ENCODE data around the gene RC3H1. TPM values are rescaled to one million over a fixed set of nuclear protein-coding genes. Genes with fewer than 3 reads are reported as not detected.
A peak's percentile ranks its signal among the peaks of the same experiment; 100 is the strongest.
"Not testable (repeated sequence)": the region's sequence is repeated elsewhere in the genome, so short reads cannot be mapped to it uniquely, and the experiment has no call there.

RC3H1 gene
- total RNA-seq, 1 donor from 2014 or later: 16.9 TPM

DNA sequence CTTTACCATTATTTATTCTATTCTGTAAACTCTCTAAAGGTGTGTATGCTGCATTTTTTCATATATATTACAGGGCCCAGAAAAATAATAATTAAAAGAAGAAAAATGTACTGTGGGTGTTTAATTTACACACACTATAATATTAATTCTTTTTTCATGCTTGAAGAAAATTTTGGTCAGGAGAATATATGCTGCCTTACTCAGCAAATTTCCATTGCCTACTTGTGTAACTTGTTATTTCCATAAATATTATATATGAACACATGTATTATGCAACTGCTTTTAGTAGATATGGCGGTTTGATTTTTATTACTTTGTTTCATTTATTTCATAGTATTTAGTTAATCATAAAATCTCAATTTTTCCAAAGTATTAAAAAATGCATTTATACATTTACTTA lies 58.7 kb downstream of the RC3H1 start:
- ATAC-seq (no peak), DNase-seq (ENCODE audit: low spot score) (no peak)

DNA sequence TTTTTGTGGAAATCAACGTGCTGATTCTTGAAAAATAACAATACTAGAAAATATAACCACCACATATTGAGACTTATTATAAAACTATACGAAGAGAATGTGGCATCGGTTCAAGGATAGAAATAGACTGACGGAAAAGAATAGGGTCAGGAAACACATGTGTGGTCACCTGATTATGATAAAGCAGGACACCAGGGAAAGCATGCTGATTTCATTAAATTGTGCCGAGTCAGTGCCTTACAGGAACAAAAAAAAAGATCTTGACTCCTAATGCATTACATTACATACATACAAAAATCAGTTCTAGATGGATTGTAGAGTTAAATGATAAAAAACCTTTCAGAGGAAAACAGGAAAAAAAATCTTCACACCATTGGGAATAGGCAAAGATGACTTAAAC lies 61.5 kb downstream of the RC3H1 start:
- DNase-seq (ENCODE audit: low spot score) (no peak), ATAC-seq (no peak)

DNA sequence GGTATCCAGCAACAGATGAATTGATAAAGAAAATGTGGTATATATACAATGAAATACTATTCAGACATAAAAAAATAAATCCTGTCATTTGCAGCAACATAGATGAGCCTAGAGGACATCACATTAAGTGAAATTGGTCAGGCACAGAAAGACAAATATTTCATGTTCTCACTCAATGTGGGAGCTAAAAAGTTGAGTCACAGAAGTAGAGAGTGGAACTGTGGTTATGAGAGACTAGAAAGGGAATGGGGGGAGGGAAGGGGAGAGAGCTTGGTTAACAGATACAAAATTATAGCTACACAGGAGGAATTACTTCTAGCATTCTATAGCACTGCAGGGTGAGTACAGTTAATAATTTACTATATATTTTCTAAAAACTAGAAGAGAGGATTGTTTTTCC lies 68.0 kb downstream of the RC3H1 start:
- ATAC-seq: no peak
- no peak for DNase-seq (ENCODE audit: low spot score)

DNA sequence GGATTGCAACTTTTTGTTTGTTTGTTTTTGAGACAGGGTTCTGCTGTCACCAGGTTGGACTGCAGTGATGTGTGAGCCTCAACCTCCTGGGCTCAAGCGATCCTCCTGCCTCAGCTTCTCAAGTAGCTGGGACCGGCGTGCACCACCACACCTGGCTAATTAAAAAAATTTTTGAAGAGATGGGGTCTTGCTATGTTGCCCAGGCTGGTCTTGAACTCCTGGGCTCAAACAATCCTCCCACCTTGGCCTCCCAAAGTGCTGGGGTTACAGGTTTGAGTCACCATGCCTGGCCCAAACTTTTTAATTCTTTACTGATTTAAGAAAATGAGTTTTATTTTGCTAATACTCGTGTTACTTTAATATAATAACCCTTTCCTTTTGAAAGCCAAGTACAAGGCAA lies 73.6 kb downstream of the RC3H1 start:
- no peak for ATAC-seq

DNA sequence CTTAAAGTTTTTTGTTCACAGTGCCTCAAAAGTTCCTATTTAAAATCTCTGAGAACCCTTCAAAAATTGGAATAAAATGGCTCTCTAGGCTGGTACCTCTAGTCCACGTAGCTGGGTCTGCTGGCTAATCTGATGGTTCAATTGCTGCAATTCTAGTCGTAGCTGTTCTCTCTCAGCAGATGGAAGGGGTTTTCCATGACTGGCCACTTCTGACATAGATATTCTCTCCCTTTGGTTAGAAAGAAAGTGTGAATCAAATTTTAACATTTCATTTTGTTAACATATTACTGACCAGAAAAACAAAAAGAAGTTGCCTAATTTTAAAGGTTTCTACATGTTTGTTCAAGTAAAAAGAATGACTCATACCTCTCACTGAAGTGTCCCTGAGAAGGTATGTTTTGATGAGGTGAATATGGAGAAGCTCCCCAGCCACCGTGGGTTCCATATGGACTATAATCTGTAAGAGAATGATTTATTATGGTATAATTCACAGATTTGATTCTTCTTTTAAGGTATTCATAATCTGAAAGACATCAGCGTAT lies 75.7 kb downstream of the RC3H1 start:
- no peak for ATAC-seq
- no peak for DNase-seq (ENCODE audit: low spot score)

More for the DNA sequence above, 73.6 kb downstream of the RC3H1 start:
- no peak for DNase-seq (ENCODE audit: low spot score)

DNA sequence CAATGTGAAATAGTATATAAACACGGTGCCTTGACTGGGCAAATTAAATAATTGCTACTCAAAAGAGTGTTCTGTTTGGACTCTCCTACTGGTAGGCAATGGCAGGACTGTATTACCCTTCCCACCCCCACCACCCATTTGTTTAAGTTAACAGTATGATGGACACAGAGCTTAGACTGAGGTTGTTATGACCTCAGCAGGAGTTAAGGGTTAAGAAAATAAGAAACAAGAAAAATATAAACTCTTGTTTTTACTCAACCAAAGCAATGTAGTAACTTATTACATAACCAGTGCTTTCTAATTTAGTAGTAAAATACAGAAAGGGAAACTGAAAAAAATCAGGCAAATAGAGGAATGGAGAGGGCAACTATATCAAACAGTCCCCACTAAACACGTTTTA lies 85.1 kb downstream of the RC3H1 start:
- DNase-seq (ENCODE audit: low spot score) (no peak), ATAC-seq (no peak)

DNA sequence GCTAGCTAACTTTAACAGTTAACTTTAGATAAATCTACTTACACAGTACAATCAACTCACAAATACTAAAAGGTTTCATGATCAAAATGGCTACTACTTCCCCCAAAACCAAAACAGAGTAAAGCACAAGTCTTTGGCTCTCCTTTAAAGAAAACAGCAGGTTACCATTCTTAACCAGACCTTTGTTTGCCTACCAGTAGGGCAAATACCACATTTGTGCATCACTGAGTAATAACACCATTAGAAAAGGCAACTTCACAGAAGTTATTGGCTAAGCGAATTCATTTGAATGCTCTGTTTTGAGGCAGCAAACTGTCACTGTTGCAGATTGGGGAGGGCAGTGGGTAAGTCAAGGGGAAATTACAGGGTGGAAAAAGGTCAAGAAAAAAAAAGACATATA lies 87.7 kb downstream of the RC3H1 start:
- DNase-seq (ENCODE audit: low spot score) (no peak), ATAC-seq (peak; percentile 52)

DNA sequence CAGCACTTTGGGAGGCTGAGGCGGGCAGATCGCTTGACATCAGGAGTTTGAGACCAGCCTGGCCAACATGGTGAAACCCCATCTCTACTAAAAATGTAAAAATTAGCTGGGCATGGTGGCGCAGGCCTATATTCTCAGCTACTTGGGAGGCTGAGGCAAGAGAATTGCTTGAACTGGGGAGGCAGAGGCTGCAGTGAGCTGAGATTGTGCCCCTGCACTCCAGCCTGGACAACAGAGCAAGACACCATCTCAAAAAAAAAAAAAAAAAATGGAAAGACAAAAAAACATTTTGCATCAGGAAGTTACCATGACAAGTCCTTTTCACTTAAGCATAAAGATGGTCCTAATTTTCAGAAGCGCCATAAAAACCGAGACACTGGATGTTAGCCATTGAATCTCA lies 91.6 kb downstream of the RC3H1 start:
- DNase-seq (ENCODE audit: low spot score); ATAC-seq: not testable (repeated sequence)

DNA sequence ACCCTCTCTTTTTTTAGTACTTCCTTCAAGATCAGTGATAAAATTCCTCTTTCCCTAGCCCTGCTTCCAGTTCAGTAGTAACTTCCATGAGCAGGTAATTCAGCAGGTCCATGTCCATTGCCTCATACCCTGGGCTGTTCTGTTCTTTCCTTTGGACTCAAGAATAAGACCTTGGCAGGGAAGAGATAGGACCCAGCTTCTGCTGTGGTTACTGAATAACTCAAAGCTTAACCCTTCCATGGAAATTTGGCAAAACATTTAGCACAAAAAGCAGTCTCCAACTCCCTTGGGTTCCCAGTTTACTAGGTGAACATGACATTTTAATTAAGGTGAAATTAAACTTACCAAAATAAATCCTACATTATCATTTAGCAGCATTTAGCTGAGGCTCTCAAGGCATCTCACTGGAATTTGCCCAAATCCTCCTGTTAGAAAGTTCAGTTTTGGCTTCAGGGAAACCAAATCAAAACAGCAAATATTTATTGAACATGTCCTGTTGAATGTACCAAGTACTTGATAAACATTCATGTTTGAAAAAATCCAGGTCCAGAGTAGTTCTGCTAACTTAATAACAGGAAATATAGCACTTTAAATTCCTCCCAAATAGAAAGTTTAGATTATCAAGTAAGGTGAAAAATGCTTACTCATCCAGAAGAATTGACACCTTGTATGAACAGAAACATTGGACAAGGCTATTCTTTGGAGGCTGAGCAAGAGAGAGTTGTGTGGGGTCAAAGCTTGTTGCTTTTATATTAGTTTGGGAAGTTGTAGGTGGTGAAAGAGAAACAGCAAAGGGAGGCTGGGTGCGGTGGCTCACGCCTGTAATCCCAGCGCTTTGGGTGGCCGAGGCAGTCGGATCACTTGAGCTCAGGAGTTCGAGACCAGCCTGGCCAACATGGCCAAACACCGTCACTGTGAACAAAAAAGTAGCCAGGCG lies 96.6 kb downstream of the RC3H1 start:
- ATAC-seq: peak; percentile 79
- peak; percentile 69 for DNase-seq (ENCODE audit: low spot score)

DNA sequence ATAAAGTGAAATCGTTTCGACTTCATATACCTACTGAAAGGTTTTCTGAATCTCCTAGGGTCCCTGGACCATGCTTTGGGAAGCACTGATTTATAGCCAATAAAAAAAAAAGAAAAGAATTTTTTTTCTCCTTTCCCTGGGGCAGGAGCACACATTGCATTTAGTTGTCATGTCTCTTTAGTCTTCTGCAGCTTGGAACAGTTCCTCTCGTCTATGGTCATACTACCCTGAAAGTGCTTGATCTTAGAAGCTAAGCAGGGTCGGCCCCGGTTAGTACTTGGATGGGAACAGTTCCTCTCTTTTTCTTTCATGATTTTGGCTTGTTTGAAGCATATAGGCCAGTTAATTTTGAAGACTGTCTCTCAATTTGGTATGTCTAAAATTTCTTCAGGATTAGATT lies 101.3 kb downstream of the RC3H1 start:
- no peak for DNase-seq (ENCODE audit: low spot score)
- ATAC-seq: no peak

DNA sequence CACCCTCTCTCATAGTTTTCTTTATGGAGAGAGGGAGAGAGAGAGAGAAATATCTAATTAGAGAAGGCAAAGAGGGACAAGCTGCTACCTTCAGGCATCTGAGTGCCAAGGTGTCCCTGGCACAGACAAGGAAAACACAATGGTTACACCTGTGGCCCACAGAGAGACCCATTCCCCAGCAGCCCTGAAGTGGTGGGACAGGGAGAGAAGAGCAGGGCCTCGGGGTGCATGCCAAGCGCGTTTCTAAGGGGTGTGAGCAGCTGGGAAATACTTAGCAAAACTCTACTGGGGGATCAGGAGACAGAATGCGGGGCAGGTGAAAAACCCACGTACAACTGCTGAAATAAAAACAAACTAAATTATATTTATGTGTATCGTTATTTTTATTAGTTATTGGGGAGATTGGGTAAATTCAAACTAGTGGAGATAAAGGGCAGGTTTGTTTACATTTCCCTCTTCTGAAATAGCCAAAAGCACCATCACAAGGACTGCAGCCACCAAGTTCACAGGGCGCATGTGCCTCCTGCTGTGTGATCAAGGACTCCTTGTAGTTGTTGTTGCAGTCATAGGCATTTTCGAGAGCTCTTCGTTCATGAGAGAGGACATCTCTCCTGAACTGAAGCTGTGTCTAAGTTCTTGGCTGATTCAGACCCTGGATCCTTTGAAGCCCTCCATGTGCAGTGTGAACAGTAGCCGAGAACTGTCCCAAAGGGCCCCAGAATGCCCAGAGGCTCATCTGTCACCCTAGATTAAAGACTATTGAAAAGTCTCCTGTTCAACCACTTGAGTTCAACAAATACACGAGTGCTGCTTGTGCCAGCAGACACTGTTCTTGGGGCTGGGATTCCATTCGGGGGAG lies 104.3 kb downstream of the RC3H1 start:
- ATAC-seq: peak; percentile 39
- DNase-seq (ENCODE audit: low spot score): peak; percentile 59

DNA sequence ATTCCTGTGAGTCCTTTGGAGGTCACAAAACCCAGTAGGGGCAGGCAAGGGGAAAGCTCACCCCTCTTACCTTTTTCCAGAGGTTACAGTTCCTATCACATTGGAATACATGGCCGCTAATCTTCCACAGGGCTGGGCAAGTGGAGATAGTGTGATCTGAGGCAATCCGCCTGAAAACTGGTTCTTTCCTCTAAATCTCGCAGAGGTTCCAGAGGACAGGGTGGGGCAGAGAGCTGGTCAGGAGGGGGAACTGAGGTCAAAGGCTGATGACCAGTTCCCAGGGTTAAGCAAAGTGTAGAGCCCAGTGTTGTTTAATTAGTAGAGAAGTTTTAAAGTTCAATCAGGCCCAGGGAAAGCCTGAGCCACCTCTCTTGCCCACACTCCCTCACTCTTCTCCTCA lies 105.0 kb downstream of the RC3H1 start, which contains the start of gene SERPINC1:
SERPINC1 (minus strand) TSS at position 179 of the 400 bp plus-strand sequence; CDS start at position 111, 68 bp downstream.
- peak; percentile 87 for DNase-seq (ENCODE audit: low spot score)
- peak; percentile 77 for ATAC-seq

DNA sequence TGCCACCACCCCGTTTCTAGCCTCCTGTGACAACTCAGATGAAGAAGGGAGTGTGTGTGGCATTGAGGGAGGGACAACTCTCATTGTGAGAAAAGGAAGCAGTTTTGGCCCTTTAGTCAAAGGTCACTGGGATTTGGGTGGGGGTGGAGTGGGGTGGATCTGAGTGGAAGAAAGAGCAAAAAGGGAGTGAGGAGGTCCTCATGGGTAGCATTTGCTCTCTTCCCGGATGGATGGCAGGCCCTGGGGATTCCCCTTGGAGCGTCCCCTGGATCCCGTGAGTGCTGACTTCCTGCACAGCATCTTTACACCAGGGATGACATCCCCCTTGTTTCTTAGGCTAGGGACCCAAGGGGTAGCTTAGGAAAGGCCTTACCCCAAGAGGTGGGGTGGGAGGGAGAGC lies 105.5 kb downstream of the RC3H1 start:
- ATAC-seq (peak; percentile 24), DNase-seq (ENCODE audit: low spot score) (peak; percentile 55)

DNA sequence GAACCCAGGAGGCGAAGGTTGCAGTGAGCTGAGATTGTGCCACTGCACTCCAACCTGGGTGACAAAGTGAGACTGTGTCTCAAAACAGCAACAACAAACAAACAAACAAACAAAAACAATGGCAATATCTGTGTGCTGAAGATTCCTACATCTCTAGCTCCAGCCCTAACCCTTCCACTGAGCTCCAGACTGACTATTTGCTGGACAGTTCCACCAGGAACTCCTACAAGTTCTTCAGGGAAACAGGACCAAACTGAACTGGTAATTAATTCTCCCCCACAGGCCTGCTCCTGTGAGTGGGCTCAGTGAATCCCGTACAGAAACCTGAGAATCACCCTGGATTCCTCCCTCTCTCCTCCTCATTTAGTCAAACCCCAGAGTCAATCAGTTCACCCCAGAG lies 106.6 kb downstream of the RC3H1 start:
- no peak for DNase-seq (ENCODE audit: low spot score)
- ATAC-seq: no peak

DNA sequence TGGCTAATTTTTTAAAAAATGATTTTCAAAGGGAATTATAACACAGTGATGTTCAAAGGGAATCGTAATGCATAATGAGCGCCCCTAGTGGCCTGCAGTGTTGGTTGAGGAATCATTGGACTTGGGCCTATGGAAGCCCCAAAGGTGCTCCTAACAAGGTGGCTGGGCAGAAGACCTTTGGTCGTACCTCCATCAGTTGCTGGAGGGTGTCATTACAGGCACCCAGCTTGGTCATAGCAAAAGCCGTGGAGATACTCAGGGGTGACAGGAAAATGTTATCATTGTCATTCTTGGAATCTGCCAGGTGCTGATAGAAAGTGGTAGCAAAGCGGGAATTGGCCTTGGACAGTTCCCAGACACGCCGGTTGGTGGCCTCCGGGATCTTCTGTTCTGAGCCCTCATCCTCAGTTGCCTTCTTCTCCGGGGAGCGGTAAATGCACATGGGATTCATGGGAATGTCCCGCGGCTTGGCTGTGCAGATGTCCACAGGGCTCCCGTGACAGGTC lies 107.7 kb downstream of the RC3H1 start:
- DNase-seq (ENCODE audit: low spot score) (peak; percentile 80), ATAC-seq (peak; percentile 68)

DNA sequence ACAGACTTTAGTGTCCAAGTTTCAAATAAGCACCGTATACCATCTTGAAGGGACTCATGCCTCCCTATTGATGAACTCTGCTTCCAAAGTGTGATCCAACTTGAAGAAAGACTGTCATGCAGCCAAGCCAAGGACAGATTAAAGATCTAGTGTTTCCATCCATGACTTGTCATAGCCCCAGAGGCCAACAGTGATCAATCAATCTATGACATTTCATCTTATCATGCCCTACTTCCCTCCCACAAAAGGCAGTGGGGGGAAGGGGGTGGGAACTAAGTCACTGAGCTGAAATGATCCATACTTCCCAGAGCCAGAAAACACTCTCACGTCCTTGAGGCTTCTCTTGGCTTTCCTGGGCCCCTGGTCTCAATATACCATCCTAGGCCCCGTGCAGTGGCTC lies 109.0 kb downstream of the RC3H1 start:
- ATAC-seq: no peak
- no peak for DNase-seq (ENCODE audit: low spot score)

DNA sequence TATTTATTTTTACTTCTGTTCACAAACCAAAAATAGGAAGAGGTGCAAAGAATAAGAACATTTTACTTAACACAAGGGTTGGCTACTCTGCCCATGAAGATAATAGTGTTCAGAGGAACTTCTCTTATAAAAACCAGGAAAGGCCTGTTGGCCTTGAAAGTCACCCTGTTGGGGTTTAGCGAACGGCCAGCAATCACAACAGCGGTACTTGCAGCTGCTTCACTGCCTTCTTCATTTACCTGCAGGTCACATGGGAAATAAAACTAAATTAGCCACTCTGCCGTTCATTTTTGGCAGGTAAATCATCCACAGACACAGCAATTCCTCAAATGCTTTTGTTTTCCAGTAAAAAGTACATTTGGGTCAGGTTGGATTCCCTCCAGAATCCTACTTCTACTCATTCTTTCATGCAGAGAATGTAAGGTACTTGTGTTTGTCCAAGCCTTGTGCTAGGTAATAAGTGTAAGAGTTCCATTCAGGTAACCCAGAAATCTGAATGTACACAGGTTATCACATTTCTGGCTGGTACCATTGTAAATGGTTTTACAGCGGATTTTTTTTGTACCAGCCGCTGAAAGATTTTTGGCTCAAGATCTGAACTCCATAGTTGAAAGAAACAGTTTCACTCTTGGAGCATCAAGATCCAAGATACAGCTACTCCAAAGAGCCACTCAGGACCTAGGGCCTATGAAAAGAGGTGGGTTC lies 118.2 kb downstream of the RC3H1 start:
- ATAC-seq: no peak
- DNase-seq (ENCODE audit: low spot score): no peak

DNA sequence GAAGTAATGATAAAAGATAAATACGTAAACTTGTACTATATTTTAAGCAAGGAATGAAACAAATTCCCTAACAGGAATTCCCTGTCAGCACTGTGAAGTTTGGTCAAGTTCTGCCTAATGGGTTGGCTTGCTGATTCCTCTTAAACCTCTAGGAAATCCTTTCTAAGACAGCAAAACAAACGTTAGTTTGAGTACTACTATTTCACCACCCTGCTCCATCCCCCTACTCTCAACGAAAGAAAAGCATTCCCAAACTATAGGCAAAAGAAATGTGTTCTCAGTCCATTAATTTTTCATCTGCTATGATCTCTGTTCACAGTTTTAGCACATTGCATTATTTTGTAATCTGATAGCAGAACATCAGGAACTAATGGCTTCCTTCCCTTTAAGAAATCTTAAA lies 121.2 kb downstream of the RC3H1 start:
- ATAC-seq (no peak), DNase-seq (ENCODE audit: low spot score) (no peak)

DNA sequence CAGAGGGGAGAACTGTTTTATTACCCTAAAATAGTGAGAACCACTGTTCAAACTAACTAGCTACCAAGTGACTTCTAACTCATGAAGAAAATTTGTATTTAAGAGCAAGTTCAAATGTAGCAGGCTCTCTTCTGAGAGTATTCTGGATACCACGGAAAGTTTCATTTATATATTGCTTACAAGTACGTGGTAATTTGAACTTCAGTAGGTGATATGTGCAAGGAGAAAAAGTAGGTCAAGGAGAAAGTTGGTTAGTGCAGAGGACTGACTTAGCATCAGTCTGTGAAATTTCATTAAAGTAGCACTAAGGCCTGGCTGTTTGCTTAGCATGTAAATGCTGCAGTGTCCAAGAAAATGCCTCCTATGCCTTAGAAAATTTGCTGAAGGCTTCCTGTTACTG lies 121.7 kb downstream of the RC3H1 start:
- ATAC-seq (no peak), DNase-seq (ENCODE audit: low spot score) (no peak)

DNA sequence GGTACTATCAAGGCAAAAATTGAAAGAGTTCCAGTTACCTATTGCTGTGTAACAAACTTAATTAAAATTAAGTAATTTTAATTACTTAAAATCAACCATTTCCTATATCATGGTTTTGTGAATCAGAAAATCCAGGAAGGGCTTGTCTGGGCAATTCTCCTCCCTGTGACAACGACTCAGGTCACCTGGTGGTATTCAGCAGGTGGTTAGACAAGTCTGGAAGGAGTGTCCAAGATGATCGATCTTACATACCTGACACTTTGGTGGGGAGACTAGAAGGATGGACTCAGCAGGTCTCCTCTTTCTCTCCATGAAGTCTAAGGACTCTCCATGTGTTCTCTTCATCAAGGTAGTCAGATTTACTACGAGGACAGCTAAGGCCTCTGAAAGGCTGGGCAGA lies 128.0 kb downstream of the RC3H1 start:
- DNase-seq (ENCODE audit: low spot score): no peak
- ATAC-seq: no peak

DNA sequence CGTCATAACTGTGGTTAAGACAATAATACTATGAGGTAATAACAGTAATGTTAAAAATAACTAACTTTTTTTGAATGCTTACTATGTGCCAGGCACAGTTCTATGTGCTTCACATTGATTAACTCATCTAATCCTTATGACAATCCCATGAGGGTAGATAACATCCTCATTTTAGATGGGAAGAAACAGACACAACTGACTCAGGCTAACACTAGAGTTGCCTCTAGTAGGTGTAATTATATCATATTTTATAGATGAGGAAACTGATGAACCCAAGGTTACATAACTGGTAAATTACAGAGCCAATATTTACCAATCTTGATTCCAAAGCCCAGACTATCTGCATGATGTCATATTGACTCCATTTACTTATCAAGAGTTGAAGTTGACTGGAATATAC lies 128.5 kb downstream of the RC3H1 start:
- DNase-seq (ENCODE audit: low spot score) (no peak), ATAC-seq (no peak)
